DMS 273 treated with DMSO at 0.1 percent for 48 hours (cell line): ENCODE results near the gene NFATC1.

Experiments
- DNase-seq: peaks from one replicate; lab custom pipeline; 2025; lab: John Stamatoyannopoulos, UW

NFATC1 gene

GRCh38 chr18:79554945-79555645 lies 159.4 kb downstream of the NFATC1 start:
- no peak for DNase-seq

DNA sequence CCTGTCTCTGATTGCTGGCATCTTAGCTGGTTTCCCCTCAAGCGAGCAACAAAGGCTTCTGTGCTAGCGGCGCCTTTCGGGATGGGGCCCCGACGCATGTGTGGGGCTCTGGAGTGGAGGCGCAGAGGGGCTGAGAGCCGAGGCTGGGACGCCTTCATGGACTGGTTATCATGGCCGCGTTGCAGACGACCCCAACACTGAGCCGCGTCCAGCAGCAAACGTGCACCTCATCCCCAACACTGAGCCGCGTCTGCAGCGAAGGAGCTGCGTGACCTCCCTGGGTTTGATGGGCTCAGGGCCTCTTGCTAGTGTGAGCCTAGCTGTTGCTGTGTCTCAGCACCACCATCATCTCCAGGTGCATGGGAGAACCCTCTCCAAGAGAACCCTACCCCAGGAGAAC lies 160.2 kb downstream of the NFATC1 start:
- no peak for DNase-seq

DNA sequence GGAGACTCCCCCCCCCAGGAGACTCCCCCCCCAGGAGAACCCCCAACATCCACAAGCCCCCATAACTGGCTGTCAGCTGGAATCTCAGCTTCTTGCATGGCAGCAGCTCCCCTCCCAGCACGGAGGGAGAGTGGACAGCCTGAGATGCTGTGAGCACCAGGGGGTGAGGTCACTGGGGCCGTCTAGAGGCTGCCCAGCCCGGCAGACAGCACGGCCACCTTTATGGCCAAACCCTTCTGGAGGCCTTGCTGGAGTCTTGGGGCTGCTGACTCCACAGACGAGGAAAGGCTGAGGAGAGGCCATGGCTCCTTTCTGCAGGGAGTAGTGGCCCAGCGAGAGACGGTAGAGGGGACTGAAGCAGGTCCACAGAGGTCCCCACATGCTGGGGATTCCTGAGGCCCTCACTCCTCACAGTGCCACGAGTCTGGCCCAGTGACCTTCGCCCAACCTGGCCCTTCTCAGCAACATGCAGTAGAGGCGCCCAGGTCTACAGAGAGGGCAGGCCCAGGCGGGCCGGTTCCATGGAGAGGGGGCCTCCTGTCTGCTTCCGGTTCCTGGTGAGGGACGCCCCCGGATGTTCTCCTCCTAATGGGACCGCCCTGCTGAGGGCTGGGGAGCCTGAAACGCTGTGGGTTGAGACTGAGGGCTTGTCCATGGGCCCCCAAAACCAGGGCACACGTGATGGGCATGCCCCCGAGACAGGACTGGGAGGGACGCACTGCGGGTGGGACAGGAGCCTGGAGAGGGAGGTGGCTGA lies 161.3 kb downstream of the NFATC1 start:
- DNase-seq: no peak

DNA sequence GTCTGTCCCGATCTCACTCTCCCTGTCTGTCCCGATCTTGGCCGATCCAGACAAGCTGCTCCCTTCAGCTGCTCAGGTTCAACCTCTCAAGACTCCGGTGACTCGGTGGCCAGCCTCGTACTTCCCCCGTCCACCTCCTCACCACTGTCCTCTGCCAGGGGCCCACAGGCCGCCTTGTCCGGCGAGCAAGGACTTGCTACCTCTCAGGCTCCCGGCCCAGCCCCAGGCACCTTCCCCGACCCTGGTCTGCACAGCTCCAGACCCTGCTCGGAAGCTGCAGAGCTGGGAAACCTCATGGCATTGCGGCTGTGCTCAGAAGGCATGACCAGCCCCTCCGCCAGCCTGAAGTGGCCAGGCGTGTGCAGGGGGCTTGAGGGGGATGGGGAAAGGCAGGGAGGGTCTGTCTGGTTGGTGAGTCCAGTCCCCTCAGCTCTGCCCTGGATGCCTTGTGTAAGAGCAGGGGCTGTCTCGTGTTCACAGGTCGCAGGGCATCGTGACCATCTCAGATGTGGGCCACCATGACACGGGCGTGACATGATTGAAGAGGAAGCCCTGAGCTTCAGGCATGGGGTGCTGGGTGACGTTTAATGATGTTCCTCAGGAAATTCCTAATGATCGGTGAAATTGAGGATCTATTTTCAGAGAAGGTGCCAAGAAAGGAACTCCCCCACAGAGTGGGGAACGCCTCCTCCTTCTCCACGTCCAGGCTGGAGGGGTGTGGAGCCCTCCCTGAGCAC lies 162.6 kb downstream of the NFATC1 start:
- no peak for DNase-seq

GRCh38 chr18:79558933-79559416 lies 163.2 kb downstream of the NFATC1 start:
- no peak for DNase-seq

GRCh38 chr18:79559436-79559835 lies 163.7 kb downstream of the NFATC1 start:
- DNase-seq: no peak

GRCh38 chr18:79560042-79560860 lies 164.5 kb downstream of the NFATC1 start:
- no peak for DNase-seq

- DNase-seq: no peak
Observed at GRCh38 chr18:79560861-79561210, 165.1 kb downstream of the NFATC1 start.

DNA sequence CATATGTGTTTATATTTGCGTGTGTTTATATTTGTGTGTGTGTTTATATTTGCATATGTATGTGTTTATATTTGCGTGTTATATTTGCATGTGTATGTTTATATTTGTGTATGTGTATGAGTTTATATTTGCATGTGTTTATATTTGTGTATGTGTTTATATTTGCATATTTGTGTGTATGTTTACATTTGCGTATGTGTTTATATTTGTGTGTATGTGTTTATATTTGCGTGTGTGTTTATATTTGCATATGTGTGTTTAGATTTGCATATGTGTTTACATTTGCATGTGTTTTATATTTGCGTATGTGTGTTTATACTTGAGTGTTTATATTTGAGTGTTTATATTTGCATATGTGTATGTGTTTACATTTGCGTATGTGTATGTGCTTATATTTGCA lies 168.2 kb downstream of the NFATC1 start:
- DNase-seq: no peak

- DNase-seq: no peak
Observed at GRCh38 chr18:79564441-79564840, 168.7 kb downstream of the NFATC1 start.

DNA sequence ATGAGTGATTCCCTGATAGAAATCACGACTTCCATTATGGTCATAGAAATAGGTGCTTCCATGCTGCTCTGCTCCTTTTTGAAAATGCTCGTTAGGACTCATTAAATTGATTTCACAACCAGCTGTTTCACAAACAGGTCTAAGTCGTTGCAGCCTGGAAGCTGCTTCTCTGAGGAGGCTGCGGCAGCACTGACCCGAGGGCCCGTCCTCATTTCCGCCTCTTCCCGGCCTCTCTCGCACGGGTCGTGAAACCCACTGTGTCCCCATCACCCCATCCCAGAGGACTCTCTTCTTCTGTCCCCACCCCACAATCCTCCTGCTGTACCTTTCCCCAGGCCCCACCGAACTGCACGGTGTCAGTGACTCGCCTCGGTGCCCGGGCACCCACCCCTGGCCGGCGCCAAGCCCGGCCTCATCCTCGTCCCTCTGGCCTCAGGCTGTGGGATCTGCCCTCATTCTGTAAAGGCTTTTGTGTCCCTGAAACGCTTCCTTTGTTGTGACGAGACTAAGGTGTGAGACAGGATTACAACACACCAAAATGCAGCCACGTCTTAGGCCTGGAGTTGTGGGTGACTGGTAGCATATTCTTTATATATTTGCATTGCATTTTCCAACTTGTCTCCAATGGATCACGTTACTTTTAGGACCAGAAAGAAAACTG lies 171.2 kb downstream of the NFATC1 start:
- DNase-seq: no peak

DNA sequence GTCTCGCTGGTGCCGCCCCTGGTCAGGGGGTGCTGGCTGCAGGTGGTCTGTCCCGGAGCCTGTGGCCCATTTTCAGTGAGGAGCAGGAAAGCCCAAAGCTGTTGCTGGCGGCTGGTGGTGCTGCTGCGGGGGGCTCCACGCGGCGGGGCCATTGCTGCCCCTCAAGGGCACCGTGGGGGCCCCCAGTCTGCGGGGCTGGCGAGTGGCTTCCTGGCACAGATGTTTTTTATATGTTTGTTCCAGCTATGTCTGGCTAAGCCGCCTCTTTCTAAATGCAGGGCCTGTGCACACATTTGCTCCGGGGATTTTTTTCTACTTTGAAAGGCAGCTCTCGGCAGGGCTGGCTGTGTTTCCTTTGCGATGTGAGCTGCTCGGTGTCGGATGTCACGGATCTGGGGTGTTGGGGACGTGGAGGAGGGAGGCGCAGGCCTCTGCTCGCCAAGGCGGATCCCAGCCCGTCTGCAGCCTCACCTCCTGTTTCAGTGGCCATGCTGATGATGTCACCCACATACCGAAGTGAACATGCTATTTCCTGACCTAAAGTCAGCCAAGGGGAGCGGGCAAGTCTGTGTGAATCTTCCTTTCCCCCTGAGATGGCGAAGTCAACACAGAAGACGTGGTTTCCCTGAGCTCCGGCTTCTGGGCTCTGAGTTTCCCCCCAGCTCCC lies 171.9 kb downstream of the NFATC1 start:
- DNase-seq: no peak

- DNase-seq: no peak
Observed at GRCh38 chr18:79568543-79569205, 172.9 kb downstream of the NFATC1 start.

DNA sequence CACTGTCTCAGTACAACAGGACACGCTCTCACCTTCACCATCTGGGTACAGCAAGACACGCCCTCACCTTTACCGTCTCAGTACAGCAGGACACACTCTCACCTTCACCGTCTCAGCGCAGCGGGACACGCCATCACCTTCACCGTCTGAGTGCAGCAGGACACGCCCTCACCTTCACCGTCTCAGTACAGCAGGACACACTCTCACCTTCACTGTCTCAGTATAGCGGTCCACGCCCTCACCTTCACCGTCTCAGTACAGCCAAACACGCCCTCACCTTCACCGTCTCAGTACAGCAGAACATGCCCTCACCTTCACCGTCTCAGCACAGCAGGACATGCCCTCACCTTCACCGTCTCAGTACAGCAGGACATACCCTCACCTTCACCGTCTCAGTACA lies 174.0 kb downstream of the NFATC1 start:
- DNase-seq: no peak

DNA sequence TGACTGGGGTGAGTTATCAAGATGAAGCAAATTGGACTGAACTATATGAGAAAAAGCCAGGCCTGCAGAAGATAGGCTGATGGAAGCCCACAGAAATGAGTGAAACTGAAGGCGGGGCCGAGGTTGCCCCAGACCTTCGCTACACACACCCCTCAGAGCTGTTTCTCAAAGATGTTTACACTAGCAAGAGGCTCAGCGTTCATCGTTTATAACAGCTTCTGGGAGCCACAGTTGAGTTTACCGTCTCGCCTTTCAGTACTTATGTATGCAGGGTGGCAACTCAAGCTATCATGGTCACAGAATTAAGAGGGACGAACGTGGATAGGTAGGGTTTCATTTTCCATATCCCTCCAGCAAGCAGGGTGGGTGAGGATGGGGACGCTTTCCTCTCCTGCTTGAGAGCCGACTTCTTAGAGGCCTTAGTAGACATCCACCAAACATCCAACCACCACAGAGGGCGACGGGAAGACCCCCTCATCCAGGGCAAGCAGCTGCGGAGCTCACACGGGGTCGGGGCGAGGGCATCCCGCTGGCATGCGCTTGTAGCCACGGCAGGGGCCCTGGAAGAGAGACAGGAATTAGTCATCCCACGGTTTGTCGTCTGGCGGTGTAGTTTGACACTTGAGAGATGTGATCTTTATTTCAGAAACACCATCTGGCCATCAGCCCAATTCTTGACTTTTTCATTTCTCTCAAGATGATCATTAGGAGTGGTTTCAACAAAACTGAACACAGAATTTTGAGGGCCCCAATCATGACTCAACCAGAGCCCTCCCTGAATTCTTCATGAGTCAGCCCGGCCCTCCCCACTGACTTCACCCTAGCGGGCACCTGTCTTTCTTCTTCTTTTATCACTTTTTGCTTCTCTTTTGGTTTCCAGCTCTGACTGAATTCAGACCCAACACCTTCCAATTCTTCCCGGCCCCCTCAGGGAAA lies 174.8 kb downstream of the NFATC1 start:
- no peak for DNase-seq

- no peak for DNase-seq
Observed at GRCh38 chr18:79571211-79572092, 175.7 kb downstream of the NFATC1 start.

DNA sequence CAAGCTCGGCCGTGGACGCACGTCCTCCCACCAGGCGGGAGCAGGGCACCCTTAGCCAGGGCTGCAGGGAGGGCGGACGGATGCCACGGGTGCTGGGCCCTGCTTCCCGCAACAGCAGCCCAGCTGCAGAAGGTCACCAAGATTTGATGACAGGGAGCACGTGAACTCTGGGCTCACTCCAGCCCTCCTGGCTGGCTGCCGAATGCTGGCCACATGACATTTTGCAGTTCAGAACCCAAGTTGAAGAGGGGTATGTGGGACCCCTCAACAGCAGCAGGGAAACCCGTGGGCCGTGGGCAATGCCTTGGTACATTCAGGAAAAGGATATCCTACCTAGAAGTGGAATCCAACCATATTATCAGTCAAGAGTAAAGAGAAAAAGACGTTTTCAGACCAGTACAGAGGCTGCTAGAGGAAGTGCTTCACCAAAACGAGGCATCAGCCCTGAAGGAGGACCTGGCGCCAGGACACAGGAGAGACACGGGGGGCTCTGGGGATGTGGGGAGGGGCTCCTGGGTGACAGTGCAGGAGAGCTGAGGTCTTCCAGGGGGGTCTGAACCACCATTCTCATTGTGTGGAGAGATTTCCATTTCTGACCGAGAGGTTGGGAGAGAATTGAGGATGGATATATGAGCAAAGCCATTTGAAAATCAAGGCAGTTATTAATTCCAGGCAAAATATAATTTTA lies 176.5 kb downstream of the NFATC1 start:
- no peak for DNase-seq
